Measurements from ENCODE around the gene TRIM36.

TRIM36 gene

GRCh38 chr5:115189866-115190265, 20.2 kb upstream of the TRIM36 start:
- Histone ChIP-seq H3K4me3 (ENCODE audit: insufficient read depth, low read depth, low read length) (no peak overlapping the region), H3K27ac (ENCODE audit: insufficient read depth, low read depth, low read length, poor library complexity, severe bottlenecking) (no peak overlapping the region), H3K4me1 (ENCODE audit: control insufficient read depth, insufficient read depth, low read length) (no peaks in the 10 kb centered on the region), H3K36me3 (ENCODE audit: control insufficient read depth, insufficient read depth, low read length) (no peaks in the 10 kb centered on the region), H3K27me3 (ENCODE audit: control insufficient read depth, insufficient read depth, low read length, poor library complexity, severe bottlenecking) (no peaks in the 10 kb centered on the region), H3K9me3 (ENCODE audit: control insufficient read depth, low read length) (no peaks in the 10 kb centered on the region)
- 40 to 43% methylated on average over 2 of the region's 2 CpGs for WGBS, 2 experiments

DNA sequence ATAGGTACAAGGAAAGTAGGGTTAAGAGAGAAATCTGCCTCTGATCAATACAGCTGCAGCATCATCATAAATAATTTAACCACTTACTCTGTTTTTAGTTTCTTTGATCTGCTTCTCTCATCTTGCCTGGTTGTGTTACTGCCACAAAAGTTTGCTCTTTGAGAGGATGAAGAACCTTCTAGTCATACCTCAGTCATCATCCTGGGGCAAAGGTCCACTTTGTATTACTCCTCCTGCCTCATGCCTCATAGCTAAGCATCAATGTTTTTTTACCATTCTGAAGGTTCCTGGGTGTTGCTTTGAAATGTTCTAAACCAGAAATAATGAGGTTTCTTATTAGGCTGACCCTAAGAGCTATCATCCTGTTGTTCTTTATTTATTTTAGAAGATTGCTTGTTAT, 17.1 kb upstream of the TRIM36 start:
- Histone ChIP-seq H3K4me1 (ENCODE audit: control insufficient read depth, insufficient read depth, low read length) (no peaks in the 10 kb centered on the region), H3K27ac (ENCODE audit: insufficient read depth, low read depth, low read length, poor library complexity, severe bottlenecking) (no peak overlapping the region), H3K9me3 (ENCODE audit: control insufficient read depth, low read length) (no peaks in the 10 kb centered on the region), H3K4me3 (ENCODE audit: insufficient read depth, low read depth, low read length) (no peak overlapping the region), H3K36me3 (ENCODE audit: control insufficient read depth, insufficient read depth, low read length) (no peaks in the 10 kb centered on the region), H3K27me3 (ENCODE audit: control insufficient read depth, insufficient read depth, low read length, poor library complexity, severe bottlenecking) (peaks cover 14% of the 10 kb centered on the region)

- no peaks in the 10 kb centered on the region for H3K4me1 ChIP-seq (ENCODE audit: control insufficient read depth, insufficient read depth, low read length)
- H3K9me3 ChIP-seq (ENCODE audit: control insufficient read depth, low read length): no peaks in the 10 kb centered on the region
- H3K36me3 ChIP-seq (ENCODE audit: control insufficient read depth, insufficient read depth, low read length): no peaks in the 10 kb centered on the region
- peaks cover 34% of the 10 kb centered on the region for H3K27me3 ChIP-seq (ENCODE audit: control insufficient read depth, insufficient read depth, low read length, poor library complexity, severe bottlenecking)
- WGBS, 2 experiments: 84 to 87% methylated on average over 2 of the region's 2 CpGs
- H3K4me3 ChIP-seq (ENCODE audit: insufficient read depth, low read depth, low read length): no peak overlapping the region
- H3K27ac ChIP-seq (ENCODE audit: insufficient read depth, low read depth, low read length, poor library complexity, severe bottlenecking): no peak overlapping the region
These were observed 15.1 kb upstream of the TRIM36 start for GRCh38 chr5:115184770-115185169.

DNA sequence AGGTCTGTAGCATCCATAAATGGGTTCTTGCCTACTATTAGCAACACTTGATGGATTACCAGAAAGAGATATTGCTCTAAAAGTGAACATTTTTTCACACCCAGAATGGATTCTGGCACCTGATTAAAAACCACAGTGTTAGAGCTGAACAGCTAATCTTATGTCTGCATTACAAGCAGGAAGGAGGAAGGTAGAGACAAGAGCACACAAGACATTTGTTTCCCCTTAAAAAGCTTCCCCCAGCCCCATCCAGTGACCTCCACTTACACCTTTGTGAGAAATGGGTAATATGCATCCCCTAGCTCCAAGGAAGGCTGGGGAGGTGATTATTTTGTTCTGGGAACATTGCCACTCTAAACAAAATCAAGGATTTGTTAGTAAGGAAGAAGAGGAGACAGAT, 12.0 kb upstream of the TRIM36 start:
- H3K9me3 ChIP-seq (ENCODE audit: control insufficient read depth, low read length): no peaks in the 10 kb centered on the region
- no peak overlapping the region for H3K4me3 ChIP-seq (ENCODE audit: insufficient read depth, low read depth, low read length)
- H3K27ac ChIP-seq (ENCODE audit: insufficient read depth, low read depth, low read length, poor library complexity, severe bottlenecking): no peak overlapping the region
- H3K36me3 ChIP-seq (ENCODE audit: control insufficient read depth, insufficient read depth, low read length): no peaks in the 10 kb centered on the region
- no peaks in the 10 kb centered on the region for H3K4me1 ChIP-seq (ENCODE audit: control insufficient read depth, insufficient read depth, low read length)
- peaks cover 64% of the 10 kb centered on the region for H3K27me3 ChIP-seq (ENCODE audit: control insufficient read depth, insufficient read depth, low read length, poor library complexity, severe bottlenecking)

- no peak overlapping the region for H3K27ac ChIP-seq (ENCODE audit: insufficient read depth, low read depth, low read length, poor library complexity, severe bottlenecking)
- H3K36me3 ChIP-seq (ENCODE audit: control insufficient read depth, insufficient read depth, low read length): no peaks in the 10 kb centered on the region
- H3K4me1 ChIP-seq (ENCODE audit: control insufficient read depth, insufficient read depth, low read length): no peaks in the 10 kb centered on the region
- no peaks in the 10 kb centered on the region for H3K9me3 ChIP-seq (ENCODE audit: control insufficient read depth, low read length)
- peaks cover 65% of the 10 kb centered on the region for H3K27me3 ChIP-seq (ENCODE audit: control insufficient read depth, insufficient read depth, low read length, poor library complexity, severe bottlenecking)
- WGBS, 2 experiments: 1% methylated on average over 54 of the region's 54 CpGs
- peak overlapping the region; percentile 52 for H3K4me3 ChIP-seq (ENCODE audit: insufficient read depth, low read depth, low read length)
These were observed 10.5 kb upstream of the TRIM36 start for GRCh38 chr5:115180165-115180709.

DNA sequence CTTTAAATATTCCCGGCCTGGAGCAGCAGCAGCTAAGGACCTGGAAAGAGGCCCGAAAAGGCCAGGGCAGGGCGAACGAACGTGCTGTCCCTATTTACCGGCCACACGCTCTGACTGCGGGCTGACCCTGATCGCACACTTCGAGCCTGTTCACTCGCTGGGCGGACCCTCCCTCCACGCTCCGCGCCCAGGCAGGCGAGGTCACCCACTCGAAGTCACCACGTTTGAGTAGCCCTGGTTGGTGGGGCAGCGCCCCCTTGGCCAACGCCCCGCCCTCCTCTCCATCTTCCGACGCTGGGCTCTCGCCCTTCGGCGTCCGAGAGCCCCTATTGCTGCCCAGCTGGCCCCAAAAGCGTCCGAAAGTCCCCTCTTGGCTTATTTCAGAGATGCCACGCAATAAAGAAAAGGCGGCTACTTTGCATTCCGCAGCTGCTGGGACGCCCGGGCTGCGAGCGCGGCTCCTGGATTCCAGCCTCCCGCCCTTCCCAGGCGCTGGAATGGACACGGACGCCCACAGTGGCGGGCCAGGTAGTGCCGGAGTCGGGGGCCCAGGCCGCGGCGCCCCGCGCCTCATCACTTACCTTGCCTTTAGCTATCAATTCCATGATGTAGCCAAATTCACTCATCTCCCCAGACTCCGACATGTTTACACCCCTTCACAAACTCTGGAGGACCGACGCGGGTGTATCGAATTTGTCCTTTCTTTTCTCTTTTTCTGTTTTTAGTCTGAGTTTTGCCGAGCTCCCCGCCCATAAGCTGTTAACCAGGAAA, 9.9 kb upstream of the TRIM36 start:
- Histone ChIP-seq H3K4me3 (ENCODE audit: insufficient read depth, low read depth, low read length) (peak overlapping the region; percentile 52), H3K36me3 (ENCODE audit: control insufficient read depth, insufficient read depth, low read length) (no peaks in the 10 kb centered on the region), H3K27me3 (ENCODE audit: control insufficient read depth, insufficient read depth, low read length, poor library complexity, severe bottlenecking) (peaks cover 65% of the 10 kb centered on the region), H3K27ac (ENCODE audit: insufficient read depth, low read depth, low read length, poor library complexity, severe bottlenecking) (no peak overlapping the region), H3K9me3 (ENCODE audit: control insufficient read depth, low read length) (no peaks in the 10 kb centered on the region), H3K4me1 (ENCODE audit: control insufficient read depth, insufficient read depth, low read length) (no peaks in the 10 kb centered on the region)
- WGBS, 2 experiments: 2 to 3% methylated on average over 56 of the region's 56 CpGs

GRCh38 chr5:115179030-115179393, 9.3 kb upstream of the TRIM36 start:
- Histone ChIP-seq H3K4me1 (ENCODE audit: control insufficient read depth, insufficient read depth, low read length) (no peaks in the 10 kb centered on the region), H3K9me3 (ENCODE audit: control insufficient read depth, low read length) (no peaks in the 10 kb centered on the region), H3K4me3 (ENCODE audit: insufficient read depth, low read depth, low read length) (peak overlapping the region; percentile 52), H3K27me3 (ENCODE audit: control insufficient read depth, insufficient read depth, low read length, poor library complexity, severe bottlenecking) (peaks cover 71% of the 10 kb centered on the region), H3K36me3 (ENCODE audit: control insufficient read depth, insufficient read depth, low read length) (no peaks in the 10 kb centered on the region), H3K27ac (ENCODE audit: insufficient read depth, low read depth, low read length, poor library complexity, severe bottlenecking) (no peak overlapping the region)
- WGBS, 2 experiments: 36 to 37% methylated on average over 30 of the region's 30 CpGs

- 9 to 14% methylated on average over 15 to 16 of the region's 16 CpGs for WGBS, 2 experiments
- Histone ChIP-seq H3K27ac (ENCODE audit: insufficient read depth, low read depth, low read length, poor library complexity, severe bottlenecking) (no peak overlapping the region), H3K36me3 (ENCODE audit: control insufficient read depth, insufficient read depth, low read length) (peaks cover 6% of the 10 kb centered on the region), H3K4me3 (ENCODE audit: insufficient read depth, low read depth, low read length) (peak overlapping the region; percentile 98), H3K27me3 (ENCODE audit: control insufficient read depth, insufficient read depth, low read length, poor library complexity, severe bottlenecking) (peaks cover 47% of the 10 kb centered on the region), H3K4me1 (ENCODE audit: control insufficient read depth, insufficient read depth, low read length) (peaks cover 7% of the 10 kb centered on the region), H3K9me3 (ENCODE audit: control insufficient read depth, low read length) (no peaks in the 10 kb centered on the region)
These were observed 1.3 kb upstream of the TRIM36 start for GRCh38 chr5:115170929-115171510.

- H3K27me3 ChIP-seq (ENCODE audit: control insufficient read depth, insufficient read depth, low read length, poor library complexity, severe bottlenecking): peaks cover 47% of the 10 kb centered on the region
- H3K36me3 ChIP-seq (ENCODE audit: control insufficient read depth, insufficient read depth, low read length): peaks cover 11% of the 10 kb centered on the region
- 0% methylated on average over 69 of the region's 69 CpGs for WGBS, 2 experiments
- peaks cover 7% of the 10 kb centered on the region for H3K4me1 ChIP-seq (ENCODE audit: control insufficient read depth, insufficient read depth, low read length)
- peaks cover 2% of the 10 kb centered on the region for H3K9me3 ChIP-seq (ENCODE audit: control insufficient read depth, low read length)
- peak overlapping the region; percentile 98 for H3K4me3 ChIP-seq (ENCODE audit: insufficient read depth, low read depth, low read length)
- H3K27ac ChIP-seq (ENCODE audit: insufficient read depth, low read depth, low read length, poor library complexity, severe bottlenecking): no peak overlapping the region
These were observed 623 bp upstream of the TRIM36 start for GRCh38 chr5:115170134-115170928.

DNA sequence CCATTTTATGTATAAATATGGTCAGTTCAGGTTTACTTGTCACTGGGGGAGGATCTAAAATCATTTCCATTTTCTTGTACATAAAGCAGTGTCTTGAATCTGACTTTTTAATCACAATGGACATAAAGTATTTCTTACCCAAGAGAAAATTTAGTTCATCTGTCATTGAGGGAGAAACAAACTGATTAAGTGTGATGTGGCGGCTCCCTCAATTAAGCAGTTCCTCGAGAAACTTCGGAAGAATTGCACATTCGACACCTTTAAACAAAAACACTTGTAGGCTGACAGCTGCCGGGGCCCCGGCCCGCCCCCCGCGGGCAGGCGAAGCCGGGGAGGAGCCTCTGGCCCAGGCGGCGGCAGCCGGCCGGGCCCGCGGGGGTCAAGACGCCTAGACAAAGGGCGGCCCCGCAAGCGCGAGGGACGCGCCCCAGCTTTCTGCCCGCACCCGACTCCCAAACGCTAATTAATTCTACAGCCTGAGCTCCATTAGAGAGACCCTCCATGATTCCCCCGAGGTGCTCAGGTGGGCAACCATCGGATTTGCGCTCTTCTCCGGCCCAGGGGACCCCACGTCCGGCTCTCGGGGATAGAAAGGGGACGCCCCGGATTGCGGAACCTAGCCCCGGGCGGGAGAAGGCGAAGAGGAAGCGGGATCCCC, 750 bp downstream of the TRIM36 start:
- Histone ChIP-seq H3K9me3 (ENCODE audit: control insufficient read depth, low read length) (peaks cover 4% of the 10 kb centered on the region), H3K27ac (ENCODE audit: insufficient read depth, low read depth, low read length, poor library complexity, severe bottlenecking) (peak overlapping the region; percentile 91), H3K27me3 (ENCODE audit: control insufficient read depth, insufficient read depth, low read length, poor library complexity, severe bottlenecking) (peaks cover 40% of the 10 kb centered on the region), H3K4me3 (ENCODE audit: insufficient read depth, low read depth, low read length) (peak overlapping the region; percentile 98), H3K4me1 (ENCODE audit: control insufficient read depth, insufficient read depth, low read length) (peaks cover 7% of the 10 kb centered on the region), H3K36me3 (ENCODE audit: control insufficient read depth, insufficient read depth, low read length) (peaks cover 20% of the 10 kb centered on the region)
- WGBS, 2 experiments: 1% methylated on average over 41 of the region's 41 CpGs
